ENCODE measurements around the gene JPT2. TPM values are rescaled to one million over a fixed set of nuclear protein-coding genes. Genes with fewer than 3 reads are reported as not detected.
"Not testable (repeated sequence)": the region's sequence is repeated elsewhere in the genome, so short reads cannot be mapped to it uniquely, and the experiment has no call there.

Gene JPT2
- total and polyA plus RNA-seq, 11 donors, result 11.0 to 76.1 (median 34.1) TPM

- Histone ChIP-seq H3K36me3 (peaks cover 0 to 64% (median 36%) of the 10 kb centered on the region in 9 donors), H3K9me3 (no peaks in the 10 kb centered on the region), H3K4me3 (no peak overlapping the region), H3K4me1 (peaks cover 0 to 8% (median 4%) of the 10 kb centered on the region in 12 donors), H3K27me3 (no peaks in the 10 kb centered on the region), H3K27ac (no peak overlapping the region)
- ATAC-seq, result no peak
- TF ChIP-seq CTCF (IDR thresholded peaks at IDR 0.05) (no peak), POLR2A (IDR thresholded peaks at IDR 0.05) (no peak)
- no peak for DNase-seq
- intact Hi-C loops (cut with DNase I), result loop anchor here in 2 of 10 donors (10.0 kb wide), 2 partner anchors 57 to 87 kb away; partner anchors contain the start of genes CRAMP1 (in 1 of the 2) and IFT140 (in 1 of the 2)
- 88 to 92% (median 91%) methylated on average over 6 of the region's 6 CpGs for WGBS, 4 donors
These were observed 23.3 kb downstream of the JPT2 start for GRCh38 chr16:1701216-1701878.

- peak in 3 of 4 donors; percentile 5 to 34 (median 8) for ATAC-seq
These were observed 27.2 kb downstream of the JPT2 start for GRCh38 chr16:1705324-1705687.

GRCh38 chr16:1705688-1706385 lies 27.8 kb downstream of the JPT2 start, which contains the start of gene MAPK8IP3:
Gene MAPK8IP3, plus strand, starts transcription at chr16:1706195. Its CDS starts 145 bp downstream, at chr16:1706340.
- H3K4me1 ChIP-seq, result peaks cover 0 to 46% (median 32%) of the 10 kb centered on the region in 12 donors
- peak; percentile 89 to 97 (median 93) for DNase-seq
- WGBS, 4 donors, result 0 to 1% (median 0%) methylated on average over 18 to 79 of the region's 79 CpGs

More at GRCh38 chr16:1705324-1705687, 27.2 kb downstream of the JPT2 start:
- Histone ChIP-seq H3K4me1 (peaks cover 0 to 40% (median 32%) of the 10 kb centered on the region in 12 donors), H3K36me3 (peaks cover 0 to 25% (median 6%) of the 10 kb centered on the region in 9 donors), H3K27ac (peak overlapping the region; percentile 69 to 99 (median 94)), H3K4me3 (peak overlapping the region; percentile 74 to 99 (median 92))
- H3K27me3 ChIP-seq, H3K9me3 ChIP-seq: not testable (repeated sequence)
- intact Hi-C loops (cut with DNase I), result loop anchor here in 4 of 10 donors (2.0 to 10.0 kb wide), 9 partner anchors 27 to 283 kb away; partner anchors contain the start of genes CRAMP1 (in 2 of the 4), IFT140 (in 2 of the 4), CLCN7 (in 1 of the 4) and EME2 (in 1 of the 4)
- 0% methylated on average over 16 of the region's 16 CpGs for WGBS, 4 donors
- DNase-seq, result peak in 1 of 5 donors; percentile 35

More at GRCh38 chr16:1705688-1706385, 27.8 kb downstream of the JPT2 start, which contains the start of gene MAPK8IP3:
- intact Hi-C loops (cut with DNase I), result loop anchor here in 5 of 10 donors (2.0 to 10.0 kb wide), 12 partner anchors 27 to 397 kb away; partner anchors contain the start of genes CRAMP1 (in 3 of the 5), IFT140 (in 3 of the 5), CLCN7 (in 1 of the 5) and EME2 (in 1 of the 5)
- Histone ChIP-seq H3K27me3 (no peaks in the 10 kb centered on the region), H3K27ac (peak within 1 kb of the TSS; percentile 69 to 99 (median 94)), H3K9me3 (no peaks in the 10 kb centered on the region), H3K4me3 (peak within 1 kb of the TSS; percentile 74 to 99 (median 92)), H3K36me3 (peaks cover 0 to 19% (median 5%) of the 10 kb centered on the region in 9 donors)
- TF ChIP-seq CTCF (IDR thresholded peaks at IDR 0.05), result peak; percentile 79 to 100 (median 97)
- TF ChIP-seq POLR2A (IDR thresholded peaks at IDR 0.05), result peak; percentile 77 to 98
- peak; percentile 65 to 93 (median 89) for ATAC-seq

Measured in heart left ventricle (tissue), 16 donors.